Measurements from ENCODE around the gene GRPR. TPM values are rescaled to one million over a fixed set of nuclear protein-coding genes. Genes with fewer than 3 reads are reported as not detected.

Gene GRPR
- total RNA-seq, 1 experiment from 2014 or later = 28.8 TPM

GRCh38 chrX:16087076-16087475 is 36.3 kb upstream of the GRPR start:
- H3K79me1 ChIP-seq (ENCODE audit: insufficient read depth, low read depth, low read length, poor library complexity, severe bottlenecking) = no peaks in the 10 kb centered on the region
- no peaks in the 10 kb centered on the region for H3K27me3 ChIP-seq (ENCODE audit: insufficient read depth, low read length)
- no peak overlapping the region for H2BK15ac ChIP-seq (ENCODE audit: low read depth, low read length)
- Mint-ChIP-seq H3K27ac (no peak overlapping the region), H3K27me3 (ENCODE audit: low read depth) (no peaks in the 10 kb centered on the region; the same call in 1 of the 2 replicates), H3K36me3 (ENCODE audit: insufficient read depth in 1 of 3, low read depth in 3 of 3) (no peaks in the 10 kb centered on the region), H3K4me3 (no peak overlapping the region), H3K4me1 (peaks cover 11 to 12% of the 10 kb centered on the region in 2 experiments), H3K9me3 (peaks cover 0 to 3% of the 10 kb centered on the region in 2 experiments; a peak in 1 of 5 replicates)
- no peak overlapping the region for H3K4me2 ChIP-seq (ENCODE audit: insufficient read depth, insufficient read length, low read length)
- no peak overlapping the region for H3K27ac ChIP-seq (ENCODE audit: insufficient read length, low read depth, low read length)
- no peak overlapping the region for H3K18ac ChIP-seq (ENCODE audit: insufficient read length, low read depth, low read length)
- no CpG with 5 or more reads among the region's 3 CpGs for whole genome bisulfite sequencing (ENCODE audit: extremely low coverage, insufficient read length, low lambda C conversion rate)
- no peak overlapping the region for H3K9ac ChIP-seq (ENCODE audit: extremely low read depth, insufficient read length, low read length)
- no peak for DNase-seq
- no peak overlapping the region for H2AK5ac ChIP-seq (ENCODE audit: insufficient read length, low read length)
- no peak overlapping the region for H2BK12ac ChIP-seq (ENCODE audit: insufficient read length, low read depth, low read length)
- H3K4ac ChIP-seq (ENCODE audit: low read depth, low read length) = no peak overlapping the region
- H4K5ac ChIP-seq (ENCODE audit: insufficient read length, low read depth, low read length) = no peak overlapping the region
- H2BK20ac ChIP-seq (ENCODE audit: low read depth, low read length, poor library complexity, severe bottlenecking) = no peak overlapping the region
- no peak overlapping the region for H3K14ac ChIP-seq (ENCODE audit: insufficient read depth, low read length)
- no peak overlapping the region for H4K91ac ChIP-seq (ENCODE audit: insufficient read length, low read depth, low read length)
- no peak overlapping the region for H2BK120ac ChIP-seq (ENCODE audit: low read depth, low read length, poor library complexity, severe bottlenecking)
- H2AFZ ChIP-seq (ENCODE audit: low read length) = no peak overlapping the region
- no peak overlapping the region for H4K8ac ChIP-seq (replicated peaks; ENCODE audit: insufficient read length, low read depth, low read length)
- no peak overlapping the region for H2BK5ac ChIP-seq (ENCODE audit: insufficient read length, low read length)
- no peaks in the 10 kb centered on the region for H4K20me1 ChIP-seq (ENCODE audit: control insufficient read depth, insufficient read depth, insufficient read length)
- no peaks in the 10 kb centered on the region for H3K9me3 ChIP-seq (ENCODE audit: control insufficient read depth, low read depth, low read length)
- H3K23me2 ChIP-seq (ENCODE audit: insufficient read length, low read depth, low read length, poor library complexity, severe bottlenecking) = no peaks in the 10 kb centered on the region
- no peak overlapping the region for H3K23ac ChIP-seq (ENCODE audit: insufficient read length, low read depth, low read length)
- no peaks in the 10 kb centered on the region for H3K79me2 ChIP-seq (ENCODE audit: insufficient read depth, low read length)
- no peak overlapping the region for H3T11ph ChIP-seq (ENCODE audit: low read length)
- TF ChIP-seq CTCF (conservative IDR thresholded peaks at IDR 0.05) = no peak
- H3K56ac ChIP-seq (ENCODE audit: insufficient read length, low read depth, low read length) = no peak overlapping the region
- no peaks in the 10 kb centered on the region for H3K4me1 ChIP-seq (ENCODE audit: insufficient read depth, low read length)
